Measurements from ENCODE around the gene C1QTNF12. TPM values are rescaled to one million over a fixed set of nuclear protein-coding genes. Genes with fewer than 3 reads are reported as not detected.

C1QTNF12 gene
- total and polyA plus RNA-seq, 2 of the 8 experiments (the other 6 are each of a cell fraction or from before 2014, with no cell fraction given): 2.1 to 3.7 TPM

- no peak for TF ChIP-seq CTCF (IDR thresholded peaks at IDR 0.05; ENCODE audit: control extremely low read depth in 1 of 3, insufficient read depth in 1 of 3, low read depth in 1 of 3, low read length in 3 of 3)
- no peak for TF ChIP-seq POLR2AphosphoS5 (IDR thresholded peaks at IDR 0.05; ENCODE audit: low read depth, low read length)
- TF ChIP-seq YY1 (IDR thresholded peaks at IDR 0.05; ENCODE audit: low read depth, low read length): no peak
- no peak for TF ChIP-seq KDM5A (IDR thresholded peaks at IDR 0.05; ENCODE audit: low read length)
- TF ChIP-seq, protein P1, sequence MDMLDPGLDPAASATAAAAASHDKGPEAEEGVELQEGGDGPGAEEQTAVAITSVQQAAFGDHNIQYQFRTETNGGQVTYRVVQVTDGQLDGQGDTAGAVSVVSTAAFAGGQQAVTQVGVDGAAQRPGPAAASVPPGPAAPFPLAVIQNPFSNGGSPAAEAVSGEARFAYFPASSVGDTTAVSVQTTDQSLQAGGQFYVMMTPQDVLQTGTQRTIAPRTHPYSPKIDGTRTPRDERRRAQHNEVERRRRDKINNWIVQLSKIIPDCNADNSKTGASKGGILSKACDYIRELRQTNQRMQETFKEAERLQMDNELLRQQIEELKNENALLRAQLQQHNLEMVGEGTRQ (IDR thresholded peaks at IDR 0.05; ENCODE audit: low read length): no peak
Measured at GRCh38 chr1:1282998-1283397, 36.5 kb upstream of the C1QTNF12 start (continued).
